ENCODE data around the gene CCND2.

Gene CCND2

DNA sequence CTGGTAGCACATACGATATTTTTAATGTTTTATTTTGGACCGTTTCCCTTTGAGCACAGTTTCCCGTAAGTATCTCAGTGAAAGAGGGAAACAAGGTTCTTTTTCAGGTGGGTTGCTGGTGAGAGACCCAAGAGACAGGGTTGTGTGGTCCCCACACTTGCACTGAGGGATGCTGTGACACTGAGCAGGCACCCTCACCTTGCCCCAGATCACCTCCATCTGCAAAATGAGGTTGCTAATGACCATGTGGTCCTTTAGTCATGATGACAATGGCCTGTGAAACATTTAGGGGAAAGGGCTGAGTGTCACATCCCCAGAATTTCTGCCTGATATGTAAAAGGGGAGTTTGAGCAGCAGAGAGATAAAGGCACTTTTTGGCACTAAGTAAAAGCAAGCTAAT lies 4.3 kb downstream of the CCND2 start:
- Histone ChIP-seq H3K9me3 (ENCODE audit: control insufficient read depth, insufficient read depth, low read depth, low read length) (no peaks in the 10 kb centered on the region), H3K36me3 (ENCODE audit: control insufficient read depth in 2 of 2, insufficient read depth in 1 of 2, low read length in 2 of 2) (peaks cover 20 to 68% of the 10 kb centered on the region in 2 experiments), H3K4me3 (ENCODE audit: low read depth, low read length) (no peak overlapping the region), H3K4me1 (ENCODE audit: control insufficient read depth, insufficient read depth, low read length) (peaks cover 11% of the 10 kb centered on the region), H3K27ac (ENCODE audit: extremely low read depth, low read depth, low read length) (no peak overlapping the region)
- TF ChIP-seq GLIS1 (tag by site-specific recombination; IDR thresholded peaks at IDR 0.05), result no peak
- TF ChIP-seq ZNF174 (tag by site-specific recombination; IDR thresholded peaks at IDR 0.05), result no peak
- TF ChIP-seq ZNF837 (tag by site-specific recombination; IDR thresholded peaks at IDR 0.05), result no peak
- TF ChIP-seq ZNF324 (tag by site-specific recombination; IDR thresholded peaks at IDR 0.05), result no peak
- no peak for TF ChIP-seq ZNF529 (tag by site-specific recombination; IDR thresholded peaks at IDR 0.05; ENCODE audit: insufficient replicate concordance)
- TF ChIP-seq, protein P1, sequence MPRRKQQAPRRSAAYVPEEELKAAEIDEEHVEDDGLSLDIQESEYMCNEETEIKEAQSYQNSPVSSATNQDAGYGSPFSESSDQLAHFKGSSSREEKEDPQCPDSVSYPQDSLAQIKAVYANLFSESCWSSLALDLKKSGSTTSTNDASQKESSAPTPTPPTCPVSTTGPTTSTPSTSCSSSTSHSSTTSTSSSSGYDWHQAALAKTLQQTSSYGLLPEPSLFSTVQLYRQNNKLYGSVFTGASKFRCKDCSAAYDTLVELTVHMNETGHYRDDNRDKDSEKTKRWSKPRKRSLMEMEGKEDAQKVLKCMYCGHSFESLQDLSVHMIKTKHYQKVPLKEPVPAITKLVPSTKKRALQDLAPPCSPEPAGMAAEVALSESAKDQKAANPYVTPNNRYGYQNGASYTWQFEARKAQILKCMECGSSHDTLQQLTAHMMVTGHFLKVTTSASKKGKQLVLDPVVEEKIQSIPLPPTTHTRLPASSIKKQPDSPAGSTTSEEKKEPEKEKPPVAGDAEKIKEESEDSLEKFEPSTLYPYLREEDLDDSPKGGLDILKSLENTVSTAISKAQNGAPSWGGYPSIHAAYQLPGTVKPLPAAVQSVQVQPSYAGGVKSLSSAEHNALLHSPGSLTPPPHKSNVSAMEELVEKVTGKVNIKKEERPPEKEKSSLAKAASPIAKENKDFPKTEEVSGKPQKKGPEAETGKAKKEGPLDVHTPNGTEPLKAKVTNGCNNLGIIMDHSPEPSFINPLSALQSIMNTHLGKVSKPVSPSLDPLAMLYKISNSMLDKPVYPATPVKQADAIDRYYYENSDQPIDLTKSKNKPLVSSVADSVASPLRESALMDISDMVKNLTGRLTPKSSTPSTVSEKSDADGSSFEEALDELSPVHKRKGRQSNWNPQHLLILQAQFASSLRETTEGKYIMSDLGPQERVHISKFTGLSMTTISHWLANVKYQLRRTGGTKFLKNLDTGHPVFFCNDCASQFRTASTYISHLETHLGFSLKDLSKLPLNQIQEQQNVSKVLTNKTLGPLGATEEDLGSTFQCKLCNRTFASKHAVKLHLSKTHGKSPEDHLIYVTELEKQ (tag by site-specific recombination; IDR thresholded peaks at IDR 0.05; ENCODE audit: borderline replicate concordance), result no peak
- TF ChIP-seq ZNF510 (tag by site-specific recombination; IDR thresholded peaks at IDR 0.05; ENCODE audit: insufficient replicate concordance), result no peak
- TF ChIP-seq ZBTB21 (tag by site-specific recombination; IDR thresholded peaks at IDR 0.05), result no peak
- no peak for TF ChIP-seq ZFP37 (tag by site-specific recombination; IDR thresholded peaks at IDR 0.05)
- no peak for TF ChIP-seq HOXA7 (CRISPR knock-in tag; IDR thresholded peaks at IDR 0.05; ENCODE audit: borderline replicate concordance)
- TF ChIP-seq, protein P2, sequence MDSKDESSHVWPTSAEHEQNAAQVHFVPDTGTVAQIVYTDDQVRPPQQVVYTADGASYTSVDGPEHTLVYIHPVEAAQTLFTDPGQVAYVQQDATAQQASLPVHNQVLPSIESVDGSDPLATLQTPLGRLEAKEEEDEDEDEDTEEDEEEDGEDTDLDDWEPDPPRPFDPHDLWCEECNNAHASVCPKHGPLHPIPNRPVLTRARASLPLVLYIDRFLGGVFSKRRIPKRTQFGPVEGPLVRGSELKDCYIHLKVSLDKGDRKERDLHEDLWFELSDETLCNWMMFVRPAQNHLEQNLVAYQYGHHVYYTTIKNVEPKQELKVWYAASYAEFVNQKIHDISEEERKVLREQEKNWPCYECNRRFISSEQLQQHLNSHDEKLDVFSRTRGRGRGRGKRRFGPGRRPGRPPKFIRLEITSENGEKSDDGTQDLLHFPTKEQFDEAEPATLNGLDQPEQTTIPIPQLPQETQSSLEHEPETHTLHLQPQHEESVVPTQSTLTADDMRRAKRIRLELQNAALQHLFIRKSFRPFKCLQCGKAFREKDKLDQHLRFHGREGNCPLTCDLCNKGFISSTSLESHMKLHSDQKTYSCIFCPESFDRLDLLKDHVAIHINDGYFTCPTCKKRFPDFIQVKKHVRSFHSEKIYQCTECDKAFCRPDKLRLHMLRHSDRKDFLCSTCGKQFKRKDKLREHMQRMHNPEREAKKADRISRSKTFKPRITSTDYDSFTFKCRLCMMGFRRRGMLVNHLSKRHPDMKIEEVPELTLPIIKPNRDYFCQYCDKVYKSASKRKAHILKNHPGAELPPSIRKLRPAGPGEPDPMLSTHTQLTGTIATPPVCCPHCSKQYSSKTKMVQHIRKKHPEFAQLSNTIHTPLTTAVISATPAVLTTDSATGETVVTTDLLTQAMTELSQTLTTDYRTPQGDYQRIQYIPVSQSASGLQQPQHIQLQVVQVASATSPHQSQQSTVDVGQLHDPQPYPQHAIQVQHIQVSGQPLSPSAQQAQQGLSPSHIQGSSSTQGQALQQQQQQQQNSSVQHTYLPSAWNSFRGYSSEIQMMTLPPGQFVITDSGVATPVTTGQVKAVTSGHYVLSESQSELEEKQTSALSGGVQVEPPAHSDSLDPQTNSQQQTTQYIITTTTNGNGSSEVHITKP (tag by site-specific recombination; IDR thresholded peaks at IDR 0.05), result no peak
- TF ChIP-seq ZBTB26 (tag by site-specific recombination; optimal IDR thresholded peaks at IDR 0.05), result no peak
- TF ChIP-seq ZFP69B (tag by site-specific recombination; IDR thresholded peaks at IDR 0.05), result no peak
- POLR2A ChIA-PET, result interaction anchor here (0.9 to 1.7 kb wide), 2 partner anchors 43 to 241 kb away, joined by 3 to 9 read pairs; partner anchors contain the start of gene TIGAR
- CTCF ChIA-PET, result interaction anchor here (0.6 to 4.4 kb wide), 23 partner anchors 8 to 472 kb away, joined by 3 to 86 read pairs (median 11); partner anchors contain the start of gene PARP11

DNA sequence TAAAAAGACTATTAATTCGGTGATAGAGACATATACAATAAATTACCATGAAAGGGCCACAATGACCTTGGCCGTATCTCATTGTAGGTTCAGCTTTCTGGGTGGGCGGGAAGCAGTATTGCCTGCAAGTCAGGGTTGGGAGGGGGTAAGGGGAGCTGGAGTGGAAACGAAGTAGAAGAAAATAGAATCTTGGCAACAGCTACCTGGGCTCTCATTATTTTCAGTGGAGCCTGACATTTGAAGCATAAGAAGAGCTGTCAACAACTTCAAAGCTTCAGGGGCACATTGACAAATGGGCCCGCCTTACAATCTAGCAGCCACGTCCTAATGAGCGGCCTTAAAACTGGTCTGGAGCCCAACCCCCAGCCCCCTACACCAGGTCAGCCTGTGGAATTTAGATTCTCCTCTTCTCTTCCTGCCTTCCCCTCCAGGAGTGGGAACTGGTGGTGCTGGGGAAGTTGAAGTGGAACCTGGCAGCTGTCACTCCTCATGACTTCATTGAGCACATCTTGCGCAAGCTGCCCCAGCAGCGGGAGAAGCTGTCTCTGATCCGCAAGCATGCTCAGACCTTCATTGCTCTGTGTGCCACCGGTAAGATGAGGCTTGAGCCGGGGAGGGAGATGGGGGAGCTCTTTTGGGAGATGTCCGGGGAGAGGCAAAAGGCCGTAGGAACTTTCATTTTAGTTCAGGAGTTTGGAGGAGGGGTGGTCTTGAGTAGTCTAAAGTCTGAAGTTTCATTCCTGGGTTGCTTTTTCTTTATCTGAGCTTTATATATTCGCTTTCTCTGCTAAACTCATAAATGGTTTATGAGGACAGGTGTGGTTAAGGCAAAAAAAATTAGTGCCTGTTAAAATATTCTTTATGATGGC lies 5.0 kb downstream of the CCND2 start:
- ChIA-PET POLR2A (no interaction called here), CTCF (interaction anchor here (0.7 to 4.4 kb wide), 10 partner anchors 11 to 409 kb away, joined by 3 to 86 read pairs (median 16); partner anchors contain the start of gene PARP11)

More for the DNA sequence above, 5.0 kb downstream of the CCND2 start:
- H3K4me1 ChIP-seq (ENCODE audit: control insufficient read depth, insufficient read depth, low read length), result peaks cover 6% of the 10 kb centered on the region
- no peak overlapping the region for H3K27ac ChIP-seq (ENCODE audit: extremely low read depth, low read depth, low read length)
- no peak for TF ChIP-seq ZNF175 (tag by site-specific recombination; IDR thresholded peaks at IDR 0.05)
- no peak for TF ChIP-seq ZNF776 (tag by site-specific recombination; IDR thresholded peaks at IDR 0.05; ENCODE audit: borderline replicate concordance)
- no peak for TF ChIP-seq ZNF707 (tag by site-specific recombination; IDR thresholded peaks at IDR 0.05)
- TF ChIP-seq YY1 (tag by site-specific recombination; IDR thresholded peaks at IDR 0.05), result no peak
- no peak for TF ChIP-seq ZNF677 (tag by site-specific recombination; IDR thresholded peaks at IDR 0.05)
- TF ChIP-seq, protein P3, sequence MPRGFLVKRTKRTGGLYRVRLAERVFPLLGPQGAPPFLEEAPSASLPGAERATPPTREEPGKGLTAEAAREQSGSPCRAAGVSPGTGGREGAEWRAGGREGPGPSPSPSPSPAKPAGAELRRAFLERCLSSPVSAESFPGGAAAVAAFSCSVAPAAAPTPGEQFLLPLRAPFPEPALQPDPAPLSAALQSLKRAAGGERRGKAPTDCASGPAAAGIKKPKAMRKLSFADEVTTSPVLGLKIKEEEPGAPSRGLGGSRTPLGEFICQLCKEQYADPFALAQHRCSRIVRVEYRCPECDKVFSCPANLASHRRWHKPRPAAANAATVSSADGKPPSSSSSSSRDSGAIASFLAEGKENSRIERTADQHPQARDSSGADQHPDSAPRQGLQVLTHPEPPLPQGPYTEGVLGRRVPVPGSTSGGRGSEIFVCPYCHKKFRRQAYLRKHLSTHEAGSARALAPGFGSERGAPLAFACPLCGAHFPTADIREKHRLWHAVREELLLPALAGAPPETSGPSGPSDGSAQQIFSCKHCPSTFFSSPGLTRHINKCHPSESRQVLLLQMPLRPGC (tag by site-specific recombination; IDR thresholded peaks at IDR 0.05), result no peak
- no peak for TF ChIP-seq ZNF548 (tag by site-specific recombination; IDR thresholded peaks at IDR 0.05)
- TF ChIP-seq ZNF157 (tag by site-specific recombination; IDR thresholded peaks at IDR 0.05), result no peak
- TF ChIP-seq GLIS1 (tag by site-specific recombination; IDR thresholded peaks at IDR 0.05), result no peak
- TF ChIP-seq ZNF792 (tag by site-specific recombination; IDR thresholded peaks at IDR 0.05), result no peak
- no peak for TF ChIP-seq RBAK (tag by site-specific recombination; IDR thresholded peaks at IDR 0.05)
- no peak overlapping the region for H3K4me3 ChIP-seq (ENCODE audit: low read depth, low read length)
- H3K36me3 ChIP-seq (ENCODE audit: control insufficient read depth in 2 of 2, insufficient read depth in 1 of 2, low read length in 2 of 2), result peaks cover 20 to 75% of the 10 kb centered on the region in 2 experiments
- H3K9me3 ChIP-seq (ENCODE audit: control insufficient read depth, insufficient read depth, low read depth, low read length), result no peaks in the 10 kb centered on the region

All from HEK293 (cell line).